ENCODE data around the gene JARID2. TPM values are rescaled to one million over a fixed set of nuclear protein-coding genes. Genes with fewer than 3 reads are reported as not detected.
"Not testable (repeated sequence)": the region's sequence is repeated elsewhere in the genome, so short reads cannot be mapped to it uniquely, and the experiment has no call there.

Gene JARID2
- total RNA-seq, 2 experiments from 2014 or later: 33.0 to 33.2 TPM

- ATAC-seq (peak; percentile 25), DNase-seq (no peak)
- POLR2A ChIA-PET: interaction anchor here (3.8 kb wide), 1 partner anchor 11 kb away, joined by 27 read pairs; no protein-coding TSS in a partner anchor
- CTCF ChIA-PET: interaction anchor here (0.9 to 5.2 kb wide), 9 partner anchors 8 to 162 kb away, joined by 3 to 39 read pairs (median 4); no protein-coding TSS in a partner anchor
- Mint-ChIP-seq H3K27ac (peak overlapping the region; percentile 88), H3K9me3 (ENCODE audit: insufficient read depth) (peaks cover 6% of the 10 kb centered on the region), H3K4me1 (ENCODE audit: low read depth) (peaks cover 80% of the 10 kb centered on the region), H3K27me3 (ENCODE audit: low read depth) (no peaks in the 10 kb centered on the region), H3K36me3 (ENCODE audit: low read depth) (peaks cover 54% of the 10 kb centered on the region), H3K4me3 (peak overlapping the region; percentile 54)
Observed at GRCh38 chr6:15410752-15411151, 164.9 kb downstream of the JARID2 start.

- Mint-ChIP-seq H3K36me3 (ENCODE audit: low read depth) (peaks cover 59% of the 10 kb centered on the region), H3K27ac (peak overlapping the region; percentile 88), H3K27me3 (ENCODE audit: low read depth) (no peaks in the 10 kb centered on the region), H3K4me1 (ENCODE audit: low read depth) (peaks cover 73% of the 10 kb centered on the region), H3K9me3 (ENCODE audit: insufficient read depth) (peaks cover 7% of the 10 kb centered on the region), H3K4me3 (peak overlapping the region; percentile 54)
- DNase-seq: no peak
- POLR2A ChIA-PET: interaction anchor here (3.8 kb wide), 1 partner anchor 10 kb away, joined by 27 read pairs; no protein-coding TSS in a partner anchor
- ATAC-seq: no peak
- CTCF ChIA-PET: interaction anchor here (0.8 to 5.2 kb wide), 9 partner anchors 7 to 84 kb away, joined by 3 to 39 read pairs (median 4); no protein-coding TSS in a partner anchor
Observed at GRCh38 chr6:15411766-15412165, 165.9 kb downstream of the JARID2 start.

- POLR2A ChIA-PET: interaction anchor here (3.8 kb wide), 1 partner anchor 9 kb away, joined by 27 read pairs; no protein-coding TSS in a partner anchor
- H3K4me3 Mint-ChIP-seq: no peak overlapping the region
- DNase-seq: no peak
- peaks cover 76% of the 10 kb centered on the region for H3K4me1 Mint-ChIP-seq (ENCODE audit: low read depth)
- peaks cover 10% of the 10 kb centered on the region for H3K9me3 Mint-ChIP-seq (ENCODE audit: insufficient read depth)
- H3K27me3 Mint-ChIP-seq (ENCODE audit: low read depth): no peaks in the 10 kb centered on the region
- H3K27ac Mint-ChIP-seq: no peak overlapping the region
- no peak for ATAC-seq
- CTCF ChIA-PET: interaction anchor here (0.9 to 5.2 kb wide), 4 partner anchors 9 to 85 kb away, joined by 3 to 39 read pairs (median 4); no protein-coding TSS in a partner anchor
- peaks cover 62% of the 10 kb centered on the region for H3K36me3 Mint-ChIP-seq (ENCODE audit: low read depth)
Observed at GRCh38 chr6:15412767-15413166, 166.9 kb downstream of the JARID2 start.

- peak overlapping the region; percentile 19 for H3K27ac Mint-ChIP-seq
- H3K4me3 Mint-ChIP-seq: no peak overlapping the region
- ChIA-PET CTCF (interaction anchor here (0.9 to 5.2 kb wide), 5 partner anchors 8 to 86 kb away, joined by 3 to 39 read pairs (median 5); no protein-coding TSS in a partner anchor), POLR2A (interaction anchor here (0.6 to 1.0 kb wide), 4 partner anchors 9 to 164 kb away, joined by 3 read pairs; no protein-coding TSS in a partner anchor)
- peaks cover 13% of the 10 kb centered on the region for H3K9me3 Mint-ChIP-seq (ENCODE audit: insufficient read depth)
- DNase-seq: no peak
- no peaks in the 10 kb centered on the region for H3K27me3 Mint-ChIP-seq (ENCODE audit: low read depth)
- ATAC-seq: no peak
- peaks cover 67% of the 10 kb centered on the region for H3K36me3 Mint-ChIP-seq (ENCODE audit: low read depth)
- H3K4me1 Mint-ChIP-seq (ENCODE audit: low read depth): peaks cover 71% of the 10 kb centered on the region
Observed at GRCh38 chr6:15413466-15414234, 167.8 kb downstream of the JARID2 start.

GRCh38 chr6:15414235-15414612 is 168.4 kb downstream of the JARID2 start:
- CTCF ChIA-PET: interaction anchor here (1.4 to 5.2 kb wide), 3 partner anchors 8 to 29 kb away, joined by 5 to 39 read pairs (median 5); no protein-coding TSS in a partner anchor
- POLR2A ChIA-PET: interaction anchor here (0.7 to 1.0 kb wide), 2 partner anchors 10 to 26 kb away, joined by 3 read pairs; no protein-coding TSS in a partner anchor

GRCh38 chr6:15415622-15416021 is 169.8 kb downstream of the JARID2 start:
- H3K4me3 Mint-ChIP-seq; H3K27ac Mint-ChIP-seq; DNase-seq; ATAC-seq; POLR2A ChIA-PET; H3K27me3 Mint-ChIP-seq (ENCODE audit: low read depth); CTCF ChIA-PET: not testable (repeated sequence)
- Mint-ChIP-seq H3K4me1 (ENCODE audit: low read depth) (peaks cover 57% of the 10 kb centered on the region), H3K9me3 (ENCODE audit: insufficient read depth) (peaks cover 32% of the 10 kb centered on the region), H3K36me3 (ENCODE audit: low read depth) (peaks cover 81% of the 10 kb centered on the region)

More at GRCh38 chr6:15414235-15414612, 168.4 kb downstream of the JARID2 start:
- Mint-ChIP-seq H3K4me3 (no peak overlapping the region), H3K4me1 (ENCODE audit: low read depth) (peaks cover 66% of the 10 kb centered on the region), H3K36me3 (ENCODE audit: low read depth) (peaks cover 68% of the 10 kb centered on the region), H3K27me3 (ENCODE audit: low read depth) (no peaks in the 10 kb centered on the region), H3K9me3 (ENCODE audit: insufficient read depth) (peaks cover 18% of the 10 kb centered on the region), H3K27ac (peak overlapping the region; percentile 80)
- DNase-seq (no peak), ATAC-seq (no peak)

- no peaks in the 10 kb centered on the region for H3K27me3 Mint-ChIP-seq (ENCODE audit: low read depth)
- ChIA-PET POLR2A (no interaction called here), CTCF (no interaction called here)
- ATAC-seq (no peak), DNase-seq (no peak)
- no peak overlapping the region for H3K4me3 Mint-ChIP-seq
- peaks cover 78% of the 10 kb centered on the region for H3K36me3 Mint-ChIP-seq (ENCODE audit: low read depth)
- peaks cover 33% of the 10 kb centered on the region for H3K9me3 Mint-ChIP-seq (ENCODE audit: insufficient read depth)
- H3K4me1 Mint-ChIP-seq (ENCODE audit: low read depth): peaks cover 57% of the 10 kb centered on the region
- peak overlapping the region; percentile 27 for H3K27ac Mint-ChIP-seq
Observed at GRCh38 chr6:15416932-15417509, 171.2 kb downstream of the JARID2 start.

GRCh38 chr6:15417811-15418210 is 171.9 kb downstream of the JARID2 start:
- Mint-ChIP-seq H3K4me3 (no peak overlapping the region), H3K9me3 (ENCODE audit: insufficient read depth) (peaks cover 33% of the 10 kb centered on the region), H3K27me3 (ENCODE audit: low read depth) (no peaks in the 10 kb centered on the region), H3K27ac (no peak overlapping the region), H3K4me1 (ENCODE audit: low read depth) (peaks cover 57% of the 10 kb centered on the region), H3K36me3 (ENCODE audit: low read depth) (peaks cover 70% of the 10 kb centered on the region)
- CTCF ChIA-PET: interaction anchor here (2.5 kb wide), 1 partner anchor 7 kb away, joined by 11 read pairs; no protein-coding TSS in a partner anchor
- DNase-seq (no peak), ATAC-seq (no peak)
- POLR2A ChIA-PET: no interaction called here

- ATAC-seq (no peak), DNase-seq (no peak)
- no peaks in the 10 kb centered on the region for H3K27me3 Mint-ChIP-seq (ENCODE audit: low read depth)
- peaks cover 57% of the 10 kb centered on the region for H3K4me1 Mint-ChIP-seq (ENCODE audit: low read depth)
- no peak overlapping the region for H3K4me3 Mint-ChIP-seq
- no peak overlapping the region for H3K27ac Mint-ChIP-seq
- ChIA-PET POLR2A (interaction anchor here (1.1 to 4.7 kb wide), 2 partner anchors 9 to 19 kb away, joined by 3 to 27 read pairs; no protein-coding TSS in a partner anchor), CTCF (interaction anchor here (2.5 to 4.1 kb wide), 3 partner anchors 9 to 92 kb away, joined by 10 to 22 read pairs (median 11); no protein-coding TSS in a partner anchor)
- H3K36me3 Mint-ChIP-seq (ENCODE audit: low read depth): peaks cover 69% of the 10 kb centered on the region
- peaks cover 28% of the 10 kb centered on the region for H3K9me3 Mint-ChIP-seq (ENCODE audit: insufficient read depth)
Observed at GRCh38 chr6:15419493-15419892, 173.6 kb downstream of the JARID2 start.

- Mint-ChIP-seq H3K36me3 (ENCODE audit: low read depth) (peaks cover 74% of the 10 kb centered on the region), H3K27ac (peak overlapping the region; percentile 97), H3K9me3 (ENCODE audit: insufficient read depth) (peaks cover 27% of the 10 kb centered on the region), H3K4me3 (peak overlapping the region; percentile 61), H3K4me1 (ENCODE audit: low read depth) (peaks cover 61% of the 10 kb centered on the region), H3K27me3 (ENCODE audit: low read depth) (no peaks in the 10 kb centered on the region)
- no peak for DNase-seq
- ChIA-PET CTCF (interaction anchor here (1.0 to 4.1 kb wide), 10 partner anchors 10 to 94 kb away, joined by 4 to 40 read pairs (median 6); no protein-coding TSS in a partner anchor), POLR2A (interaction anchor here (0.6 to 4.7 kb wide), 7 partner anchors 10 to 127 kb away, joined by 3 to 27 read pairs (median 5); no protein-coding TSS in a partner anchor)
- peak; percentile 69 for ATAC-seq
Observed at GRCh38 chr6:15420959-15421438, 175.1 kb downstream of the JARID2 start.
